ENCODE measurements around the gene TCF7.

GRCh38 chr5:134086225-134086942 is 28.1 kb upstream of the TCF7 start:
- TF ChIP-seq CTCF (IDR thresholded peaks at IDR 0.05) (no peak), ZFX (IDR thresholded peaks at IDR 0.05; ENCODE audit: borderline replicate concordance) (no peak)

All from 22Rv1 (cell line).